Measurements from ENCODE around the gene GTPBP10. TPM values are rescaled to one million over a fixed set of nuclear protein-coding genes. Genes with fewer than 3 reads are reported as not detected.
"Not testable (repeated sequence)": the region's sequence is repeated elsewhere in the genome, so short reads cannot be mapped to it uniquely, and the experiment has no call there.

Gene GTPBP10
- total and polyA plus RNA-seq, 2 of the 13 experiments (the other 11 are each of a cell fraction or from before 2014, with no cell fraction given), result 13.3 to 38.7 TPM

GRCh38 chr7:90349305-90349704, 2.8 kb downstream of the GTPBP10 start (continued):
- TF ChIP-seq ZBTB40 (IDR thresholded peaks at IDR 0.05) (no peak), ZBTB40 (CRISPR knock-in tag; IDR thresholded peaks at IDR 0.05) (no peak), THAP11 (CRISPR knock-in tag; IDR thresholded peaks at IDR 0.05) (no peak)

GRCh38 chr7:90350032-90350431, 3.5 kb downstream of the GTPBP10 start:
- in situ Hi-C loops (cut with HindIII; ENCODE audit: extremely low pct_ligation_motif_present, low pct_unique_long_range_greater_than_20kb); H3K4me2 ChIP-seq (ENCODE audit: low read depth, low read length); ATAC-seq; intact Hi-C loops (cut with micrococcal nuclease; ENCODE audit: unreplicated experiment); H3K9ac ChIP-seq (ENCODE audit: insufficient read depth, low read depth, low read length); DNase-seq (ENCODE audit: low spot score); H3K9me3 ChIP-seq (ENCODE audit: low read length); H3K36me3 ChIP-seq (replicated peaks in 1 of 2; ENCODE audit: control insufficient read depth in 1 of 2, insufficient read depth in 2 of 2, low read length in 2 of 2); FAIRE-seq; H3K4me3 ChIP-seq (replicated peaks in 1 of 3; ENCODE audit: insufficient read depth in 1 of 3, low read depth in 2 of 3, low read length in 3 of 3); POLR2A ChIA-PET; CTCF ChIA-PET (ENCODE audit: low intra/inter-chr PET ratio, low total read pairs); H3K27ac ChIP-seq (ENCODE audit: extremely low read length, insufficient read depth, low read length); H4K20me1 ChIP-seq (ENCODE audit: insufficient read depth, low read length); H3K27me3 ChIP-seq (ENCODE audit: control insufficient read depth in 1 of 2, insufficient read depth in 2 of 2, low read length in 2 of 2); BruUV-seq (replicated peaks); H2AFZ ChIP-seq (ENCODE audit: low read length): not testable (repeated sequence)
- Histone ChIP-seq H3K79me2 (ENCODE audit: insufficient read depth, low read length) (peaks cover 52% of the 10 kb centered on the region), H3K4me1 (ENCODE audit: insufficient read depth, low read length) (peaks cover 29% of the 10 kb centered on the region)
- WGBS (ENCODE audit: low lambda C conversion rate), result 97% methylated on average over 3 of the region's 3 CpGs
